Spleen (tissue), 7 donors: ENCODE data around the gene CFAP57.

ENCODE experiments used
- POLR2A ChIP-seq, 3 donors: fragments of 450-650 bp; IDR thresholded peaks; one replicate each; pipeline ENCODE4 v1.5.1; 2017; ENCODE audit warnings: antibody characterized with exemption in 3 of 3, mild to moderate bottlenecking in 1 of 3
- POLR2AphosphoS5 ChIP-seq, 3 donors: sonication (generic); formaldehyde crosslinking; IDR thresholded peaks; one replicate each; pipeline ENCODE4 v1.5.1; 2017; ENCODE audit warnings: antibody characterized with exemption in 3 of 3
- TF ChIP-seq, protein P1 (sequence below), 11 experiments: fragments of 200-600 bp in 7 of 11; fragments of 450-650 bp in 4 of 11; sonication (generic) in 4 of 11; IDR thresholded peaks in 8 of 11; conservative IDR thresholded peaks in 3 of 11; 1 replicate in 7 of 11; 2 replicates in 4 of 11; pipeline versions ENCODE4 v1.4.0 to v1.8.0; 2016 to 2021; ENCODE audit warnings: antibody characterized with exemption in 11 of 11, inconsistent platforms in 4 of 11, mild to moderate bottlenecking in 1 of 11
- donor health status: DM: no; HTN: no; CAD: no; lungs with moderate emphysema.
- donor health status: DM: no; HTN: no; CAD: no.
- donor health status: DM: no; HTN: no; CAD: no.

DNA sequence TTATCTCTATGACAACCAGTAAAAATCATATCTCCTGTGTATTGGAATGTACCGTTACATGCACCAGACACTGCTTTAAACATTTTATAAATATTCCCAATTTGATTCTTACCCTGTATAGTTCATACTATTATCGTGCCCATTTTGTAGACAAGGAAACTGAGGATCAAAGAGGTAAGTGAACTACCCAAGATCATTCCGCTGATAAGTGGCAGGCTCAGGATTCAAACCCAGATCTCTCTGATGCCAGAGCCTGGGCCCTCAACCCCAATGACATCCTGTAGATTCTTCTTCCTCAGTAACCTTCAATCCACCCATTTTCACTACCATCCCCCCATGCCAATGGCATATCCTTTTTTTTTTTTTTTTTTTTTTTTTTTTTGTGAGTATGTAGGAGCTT lies 12.3 kb downstream of the CFAP57 start:
- TF ChIP-seq POLR2A (IDR thresholded peaks at IDR 0.05): no peak
- TF ChIP-seq, protein P1, sequence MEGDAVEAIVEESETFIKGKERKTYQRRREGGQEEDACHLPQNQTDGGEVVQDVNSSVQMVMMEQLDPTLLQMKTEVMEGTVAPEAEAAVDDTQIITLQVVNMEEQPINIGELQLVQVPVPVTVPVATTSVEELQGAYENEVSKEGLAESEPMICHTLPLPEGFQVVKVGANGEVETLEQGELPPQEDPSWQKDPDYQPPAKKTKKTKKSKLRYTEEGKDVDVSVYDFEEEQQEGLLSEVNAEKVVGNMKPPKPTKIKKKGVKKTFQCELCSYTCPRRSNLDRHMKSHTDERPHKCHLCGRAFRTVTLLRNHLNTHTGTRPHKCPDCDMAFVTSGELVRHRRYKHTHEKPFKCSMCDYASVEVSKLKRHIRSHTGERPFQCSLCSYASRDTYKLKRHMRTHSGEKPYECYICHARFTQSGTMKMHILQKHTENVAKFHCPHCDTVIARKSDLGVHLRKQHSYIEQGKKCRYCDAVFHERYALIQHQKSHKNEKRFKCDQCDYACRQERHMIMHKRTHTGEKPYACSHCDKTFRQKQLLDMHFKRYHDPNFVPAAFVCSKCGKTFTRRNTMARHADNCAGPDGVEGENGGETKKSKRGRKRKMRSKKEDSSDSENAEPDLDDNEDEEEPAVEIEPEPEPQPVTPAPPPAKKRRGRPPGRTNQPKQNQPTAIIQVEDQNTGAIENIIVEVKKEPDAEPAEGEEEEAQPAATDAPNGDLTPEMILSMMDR (IDR thresholded peaks at IDR 0.05 in 8 of 11, conservative IDR thresholded peaks at IDR 0.05 in 3 of 11): no peak
- no peak for TF ChIP-seq POLR2AphosphoS5 (IDR thresholded peaks at IDR 0.05)
